Measurements from ENCODE around the gene BRAF. TPM values are rescaled to one million over a fixed set of nuclear protein-coding genes. Genes with fewer than 3 reads are reported as not detected.
"Not testable (repeated sequence)": the region's sequence is repeated elsewhere in the genome, so short reads cannot be mapped to it uniquely, and the experiment has no call there.

The BRAF gene
- total RNA-seq, 2 experiments from 2014 or later: 25.1 to 33.3 TPM

DNA sequence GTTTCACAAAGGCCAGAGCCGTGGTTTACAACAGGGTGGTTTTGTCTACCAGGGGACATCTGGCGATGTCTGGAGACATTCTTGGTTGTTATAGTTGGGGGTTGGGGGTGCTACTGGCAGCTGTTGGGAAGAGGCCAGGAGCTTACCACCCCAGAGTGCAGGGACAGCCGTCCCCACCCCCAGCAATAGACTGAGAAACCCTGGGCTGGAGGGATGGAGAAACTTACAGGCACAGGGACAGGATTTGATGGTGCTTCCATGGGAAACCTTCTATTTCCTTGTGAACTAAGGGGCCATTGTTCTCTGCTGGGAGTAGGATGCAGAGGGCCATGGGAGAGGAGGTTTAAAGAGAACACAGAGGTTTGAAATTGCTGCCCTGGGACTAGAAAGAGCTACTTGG is 241.1 kb downstream of the BRAF start:
- H3K36me3 Mint-ChIP-seq: peaks cover 26% of the 10 kb centered on the region
- no peak overlapping the region for H3K4me3 Mint-ChIP-seq
- no peak for DNase-seq

GRCh38 chr7:140681766-140682165 is 243.0 kb downstream of the BRAF start:
- ATAC-seq (no peak), DNase-seq (no peak)
- no peaks in the 10 kb centered on the region for H3K4me1 Mint-ChIP-seq
- H3K9me3 Mint-ChIP-seq (ENCODE audit: low read depth): no peaks in the 10 kb centered on the region
- peaks cover 22% of the 10 kb centered on the region for H3K36me3 Mint-ChIP-seq
- H3K27me3 Mint-ChIP-seq: no peaks in the 10 kb centered on the region
- CTCF ChIA-PET: no interaction called here
- H3K4me3 Mint-ChIP-seq: no peak overlapping the region
- H3K27ac Mint-ChIP-seq: no peak overlapping the region

More for the DNA sequence above, 241.1 kb downstream of the BRAF start:
- CTCF ChIA-PET: no interaction called here
- Mint-ChIP-seq H3K9me3 (ENCODE audit: low read depth) (no peaks in the 10 kb centered on the region), H3K27me3 (no peaks in the 10 kb centered on the region), H3K4me1 (no peaks in the 10 kb centered on the region), H3K27ac (no peak overlapping the region)
- no peak for ATAC-seq

GRCh38 chr7:140680886-140681285 is 243.8 kb downstream of the BRAF start:
- DNase-seq (no peak), ATAC-seq (no peak)
- H3K27ac Mint-ChIP-seq: no peak overlapping the region
- peaks cover 4% of the 10 kb centered on the region for H3K4me1 Mint-ChIP-seq
- H3K4me3 Mint-ChIP-seq: no peak overlapping the region
- H3K27me3 Mint-ChIP-seq: no peaks in the 10 kb centered on the region
- CTCF ChIA-PET: no interaction called here
- no peaks in the 10 kb centered on the region for H3K9me3 Mint-ChIP-seq (ENCODE audit: low read depth)
- H3K36me3 Mint-ChIP-seq: peaks cover 25% of the 10 kb centered on the region

DNA sequence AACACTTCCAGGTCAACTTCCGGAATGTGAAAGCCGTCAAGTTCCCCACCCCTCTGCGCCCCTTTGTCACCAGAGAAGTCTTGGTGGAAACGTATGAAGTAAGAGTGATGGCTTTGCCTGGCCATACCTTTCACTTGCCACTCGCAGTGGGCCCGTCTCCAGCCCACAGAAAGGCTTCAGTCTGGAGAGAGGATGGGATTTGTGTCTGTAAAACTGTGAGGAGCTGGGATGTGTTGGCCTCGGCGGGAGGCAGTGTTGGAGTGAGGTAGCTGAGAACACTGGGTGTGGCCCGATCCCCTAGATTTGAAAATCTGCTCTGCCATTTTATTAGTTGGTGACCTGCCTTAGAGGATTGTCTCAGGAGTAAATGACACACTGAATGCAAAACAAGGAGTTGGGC is 245.5 kb downstream of the BRAF start:
- peaks cover 19% of the 10 kb centered on the region for H3K36me3 Mint-ChIP-seq
- CTCF ChIA-PET: no interaction called here
- H3K27ac Mint-ChIP-seq: no peak overlapping the region
- DNase-seq: no peak
- peaks cover 19% of the 10 kb centered on the region for H3K4me1 Mint-ChIP-seq
- H3K9me3 Mint-ChIP-seq (ENCODE audit: low read depth): no peaks in the 10 kb centered on the region
- ATAC-seq: no peak
- H3K4me3 Mint-ChIP-seq: no peak overlapping the region
- H3K27me3 Mint-ChIP-seq: no peaks in the 10 kb centered on the region

GRCh38 chr7:140678816-140679130 is 246.0 kb downstream of the BRAF start:
- CTCF ChIA-PET: no interaction called here
- H3K4me1 Mint-ChIP-seq: peaks cover 23% of the 10 kb centered on the region
- H3K9me3 Mint-ChIP-seq (ENCODE audit: low read depth): no peaks in the 10 kb centered on the region
- no peak for DNase-seq
- H3K27ac Mint-ChIP-seq: no peak overlapping the region
- H3K36me3 Mint-ChIP-seq: peaks cover 18% of the 10 kb centered on the region
- H3K4me3 Mint-ChIP-seq: no peak overlapping the region
- ATAC-seq: no peak
- no peaks in the 10 kb centered on the region for H3K27me3 Mint-ChIP-seq

DNA sequence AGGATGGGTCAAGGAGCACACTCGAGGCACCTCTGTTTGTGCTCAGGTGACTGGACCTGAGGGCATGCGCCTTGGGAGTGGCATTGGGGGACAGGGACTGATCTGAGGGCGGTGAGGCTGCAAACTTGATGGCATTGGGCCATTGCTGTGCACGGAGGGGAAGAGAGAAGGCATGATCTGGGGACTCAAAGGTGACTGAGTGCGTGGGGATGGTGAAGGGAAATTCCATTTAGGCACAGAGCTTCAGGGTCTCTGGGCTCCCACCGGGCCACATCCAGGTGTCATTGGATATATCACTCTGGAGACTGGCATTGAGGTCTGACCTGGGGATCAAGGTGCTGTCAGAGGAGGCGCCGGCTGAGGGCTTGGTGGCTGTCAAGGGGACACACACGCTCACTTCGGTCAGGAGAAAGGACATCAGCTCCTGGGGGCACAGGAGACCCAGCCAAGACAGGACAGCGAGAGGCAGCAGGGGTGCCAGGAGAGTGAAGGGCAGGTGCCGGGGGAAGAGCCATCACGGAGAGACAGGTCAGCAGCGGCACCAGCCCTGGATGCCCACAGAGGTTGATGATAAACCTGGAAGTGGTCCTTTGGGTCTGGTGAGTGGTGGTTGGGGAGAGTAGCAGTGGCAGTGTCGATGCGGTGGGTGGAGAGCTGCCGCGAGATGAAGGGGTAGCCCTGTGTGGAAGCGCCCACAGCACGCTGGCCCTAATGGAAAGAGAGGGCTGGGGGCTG is 246.5 kb downstream of the BRAF start:
- CTCF ChIA-PET: no interaction called here
- Mint-ChIP-seq H3K27ac (no peak overlapping the region), H3K27me3 (no peaks in the 10 kb centered on the region), H3K4me3 (no peak overlapping the region), H3K4me1 (peaks cover 27% of the 10 kb centered on the region), H3K36me3 (peaks cover 18% of the 10 kb centered on the region), H3K9me3 (ENCODE audit: low read depth) (no peaks in the 10 kb centered on the region)
- ATAC-seq (no peak), DNase-seq (no peak)

DNA sequence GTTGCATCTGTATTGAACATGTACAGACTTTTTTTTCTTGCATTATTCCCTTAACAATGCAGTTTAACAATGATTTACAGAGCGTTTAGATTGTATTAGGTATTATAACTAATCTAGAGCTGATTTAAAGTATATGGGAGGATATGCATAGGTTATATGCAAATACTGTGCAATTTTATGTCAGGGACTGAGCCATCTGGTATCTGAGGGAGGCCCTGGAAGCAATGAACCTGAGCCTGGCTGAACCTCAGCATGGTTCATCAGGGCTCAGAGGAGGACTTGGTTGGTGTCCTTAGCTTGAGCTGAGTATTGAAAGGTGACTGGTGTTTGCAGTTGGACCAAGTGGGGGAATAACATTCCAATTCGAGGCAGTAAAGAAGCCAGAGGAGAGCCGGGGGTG is 247.2 kb downstream of the BRAF start:
- CTCF ChIA-PET: no interaction called here
- ATAC-seq (no peak), DNase-seq (no peak)
- H3K27ac Mint-ChIP-seq: no peak overlapping the region
- H3K4me3 Mint-ChIP-seq: no peak overlapping the region
- H3K36me3 Mint-ChIP-seq: peaks cover 18% of the 10 kb centered on the region
- no peaks in the 10 kb centered on the region for H3K9me3 Mint-ChIP-seq (ENCODE audit: low read depth)
- H3K27me3 Mint-ChIP-seq: no peaks in the 10 kb centered on the region
- H3K4me1 Mint-ChIP-seq: peaks cover 27% of the 10 kb centered on the region

- H3K4me3 Mint-ChIP-seq; ATAC-seq; CTCF ChIA-PET; H3K27ac Mint-ChIP-seq; H3K27me3 Mint-ChIP-seq; H3K9me3 Mint-ChIP-seq (ENCODE audit: low read depth); DNase-seq: not testable (repeated sequence)
- H3K4me1 Mint-ChIP-seq: peaks cover 31% of the 10 kb centered on the region
- peaks cover 18% of the 10 kb centered on the region for H3K36me3 Mint-ChIP-seq
These were observed 247.8 kb downstream of the BRAF start for GRCh38 chr7:140676956-140677355.

DNA sequence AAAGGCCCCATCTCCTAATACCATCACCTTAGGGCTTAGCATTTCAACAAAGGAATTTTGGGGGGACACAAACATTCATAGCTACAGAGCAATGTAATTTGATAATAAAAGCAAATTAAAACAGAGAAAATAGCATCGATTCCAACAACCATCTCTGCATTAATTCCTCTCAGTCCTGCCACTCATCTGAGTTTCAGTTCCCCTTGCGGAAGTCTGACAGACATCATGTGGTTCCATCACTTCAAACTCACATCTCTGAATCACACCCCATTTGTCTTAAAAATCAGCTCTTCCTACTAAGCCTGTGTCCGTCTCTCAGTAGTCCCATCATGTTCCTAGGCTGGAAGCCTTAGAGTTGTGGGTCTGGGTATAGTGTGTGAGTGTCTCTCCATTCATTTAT is 248.4 kb downstream of the BRAF start:
- CTCF ChIA-PET: no interaction called here
- H3K27ac Mint-ChIP-seq: no peak overlapping the region
- no peak overlapping the region for H3K4me3 Mint-ChIP-seq
- ATAC-seq: no peak
- H3K36me3 Mint-ChIP-seq: peaks cover 18% of the 10 kb centered on the region
- H3K4me1 Mint-ChIP-seq: peaks cover 33% of the 10 kb centered on the region
- no peaks in the 10 kb centered on the region for H3K9me3 Mint-ChIP-seq (ENCODE audit: low read depth)
- no peak for DNase-seq
- H3K27me3 Mint-ChIP-seq: no peaks in the 10 kb centered on the region

GRCh38 chr7:140675726-140676125 is 249.0 kb downstream of the BRAF start:
- H3K27me3 Mint-ChIP-seq: no peaks in the 10 kb centered on the region
- no peak overlapping the region for H3K4me3 Mint-ChIP-seq
- H3K9me3 Mint-ChIP-seq (ENCODE audit: low read depth): no peaks in the 10 kb centered on the region
- H3K4me1 Mint-ChIP-seq: peaks cover 33% of the 10 kb centered on the region
- CTCF ChIA-PET: interaction anchor here (1.1 to 1.3 kb wide), 4 partner anchors 22 to 315 kb away, joined by 3 to 5 read pairs (median 3); no protein-coding TSS in a partner anchor
- DNase-seq (no peak), ATAC-seq (no peak)
- H3K27ac Mint-ChIP-seq: no peak overlapping the region
- peaks cover 15% of the 10 kb centered on the region for H3K36me3 Mint-ChIP-seq

DNA sequence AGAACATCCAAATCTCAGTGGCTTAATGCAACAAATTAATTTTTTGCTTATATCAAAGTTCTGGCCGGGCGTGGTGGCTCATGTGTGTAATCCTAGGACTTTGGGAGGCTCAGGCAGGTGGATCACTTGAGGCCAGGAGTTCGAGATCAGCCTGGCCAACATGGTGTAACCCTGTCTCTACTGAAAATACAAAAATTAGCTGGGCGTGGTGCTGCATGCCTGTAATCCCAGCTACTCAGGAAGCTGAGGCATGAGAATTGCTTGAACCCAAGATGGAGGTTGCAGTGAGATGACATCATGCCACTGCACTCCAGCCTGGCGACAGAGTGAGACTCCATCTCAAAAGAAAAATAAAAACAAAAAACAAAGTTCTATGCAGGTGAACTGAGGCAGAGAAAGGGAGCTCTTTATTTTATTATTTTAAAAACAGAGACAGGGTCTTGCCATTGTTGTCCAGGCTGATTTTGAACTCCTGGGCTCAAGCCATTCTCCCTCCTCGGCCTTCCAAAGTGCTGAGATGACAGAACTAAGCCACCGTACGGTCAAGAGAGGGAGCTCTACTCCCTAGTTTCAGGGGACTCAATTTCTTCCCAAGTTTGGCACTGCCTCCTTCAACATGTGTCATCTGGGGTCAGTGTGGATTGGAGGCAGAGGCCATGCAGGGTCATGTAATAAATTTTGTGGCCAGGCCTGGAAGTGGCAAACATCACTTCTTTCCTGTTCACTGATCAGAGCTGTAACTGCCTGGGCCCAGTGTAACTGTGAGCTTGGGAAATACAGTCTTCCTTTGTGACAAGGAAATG is 249.6 kb downstream of the BRAF start:
- no peak for ATAC-seq
- DNase-seq: no peak
- Mint-ChIP-seq H3K4me1 (peaks cover 33% of the 10 kb centered on the region), H3K27me3 (no peaks in the 10 kb centered on the region), H3K36me3 (peaks cover 11% of the 10 kb centered on the region), H3K4me3 (peak overlapping the region; percentile 10), H3K27ac (peak overlapping the region; percentile 37), H3K9me3 (ENCODE audit: low read depth) (no peaks in the 10 kb centered on the region)
- CTCF ChIA-PET: interaction anchor here (1.1 to 1.6 kb wide), 7 partner anchors 22 to 338 kb away, joined by 3 to 8 read pairs (median 3); no protein-coding TSS in a partner anchor

- DNase-seq (no peak), ATAC-seq (no peak)
- H3K27ac Mint-ChIP-seq: peak overlapping the region; percentile 60
- H3K36me3 Mint-ChIP-seq: peaks cover 8% of the 10 kb centered on the region
- peak overlapping the region; percentile 79 for H3K4me3 Mint-ChIP-seq
- peaks cover 33% of the 10 kb centered on the region for H3K4me1 Mint-ChIP-seq
- no peaks in the 10 kb centered on the region for H3K27me3 Mint-ChIP-seq
- CTCF ChIA-PET: interaction anchor here (0.7 to 1.6 kb wide), 5 partner anchors 12 to 339 kb away, joined by 3 to 8 read pairs (median 5); no protein-coding TSS in a partner anchor
- H3K9me3 Mint-ChIP-seq (ENCODE audit: low read depth): no peaks in the 10 kb centered on the region
These were observed 250.4 kb downstream of the BRAF start for GRCh38 chr7:140674356-140674800.

DNA sequence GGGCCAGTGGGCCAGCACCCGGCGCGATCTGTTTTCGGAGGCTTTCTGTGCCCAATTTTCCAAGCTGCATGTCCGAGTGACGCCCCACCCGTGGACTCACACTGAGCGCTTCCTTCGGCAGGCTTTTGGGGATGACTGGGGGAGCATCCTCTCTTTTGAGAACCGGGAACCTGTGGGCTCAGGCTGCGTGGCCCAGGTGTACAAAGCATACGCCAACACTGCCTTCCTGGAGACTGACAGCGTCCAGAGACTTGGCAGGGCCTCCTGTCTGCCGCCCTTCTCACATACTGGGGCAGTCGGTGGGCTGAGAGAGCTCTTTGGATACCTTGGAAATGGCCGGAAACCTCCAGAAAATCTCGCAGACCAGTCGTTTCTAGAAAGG is 251.0 kb downstream of the BRAF start:
- Mint-ChIP-seq H3K9me3 (ENCODE audit: low read depth) (no peaks in the 10 kb centered on the region), H3K4me1 (peaks cover 33% of the 10 kb centered on the region), H3K27me3 (no peaks in the 10 kb centered on the region), H3K36me3 (peaks cover 3% of the 10 kb centered on the region), H3K4me3 (peak overlapping the region; percentile 79), H3K27ac (peak overlapping the region; percentile 78)
- no peak for DNase-seq
- ATAC-seq: no peak
- CTCF ChIA-PET: interaction anchor here (0.7 to 1.6 kb wide), 5 partner anchors 12 to 339 kb away, joined by 3 to 8 read pairs (median 5); partner anchors contain the start of gene NDUFB2
